ENCODE data around the gene ARIH2.
"Not testable (repeated sequence)": the region's sequence is repeated elsewhere in the genome, so short reads cannot be mapped to it uniquely, and the experiment has no call there.

ARIH2 gene
- total RNA-seq, result 202 to 240 (median 221) reads per million in 4 experiments

DNA sequence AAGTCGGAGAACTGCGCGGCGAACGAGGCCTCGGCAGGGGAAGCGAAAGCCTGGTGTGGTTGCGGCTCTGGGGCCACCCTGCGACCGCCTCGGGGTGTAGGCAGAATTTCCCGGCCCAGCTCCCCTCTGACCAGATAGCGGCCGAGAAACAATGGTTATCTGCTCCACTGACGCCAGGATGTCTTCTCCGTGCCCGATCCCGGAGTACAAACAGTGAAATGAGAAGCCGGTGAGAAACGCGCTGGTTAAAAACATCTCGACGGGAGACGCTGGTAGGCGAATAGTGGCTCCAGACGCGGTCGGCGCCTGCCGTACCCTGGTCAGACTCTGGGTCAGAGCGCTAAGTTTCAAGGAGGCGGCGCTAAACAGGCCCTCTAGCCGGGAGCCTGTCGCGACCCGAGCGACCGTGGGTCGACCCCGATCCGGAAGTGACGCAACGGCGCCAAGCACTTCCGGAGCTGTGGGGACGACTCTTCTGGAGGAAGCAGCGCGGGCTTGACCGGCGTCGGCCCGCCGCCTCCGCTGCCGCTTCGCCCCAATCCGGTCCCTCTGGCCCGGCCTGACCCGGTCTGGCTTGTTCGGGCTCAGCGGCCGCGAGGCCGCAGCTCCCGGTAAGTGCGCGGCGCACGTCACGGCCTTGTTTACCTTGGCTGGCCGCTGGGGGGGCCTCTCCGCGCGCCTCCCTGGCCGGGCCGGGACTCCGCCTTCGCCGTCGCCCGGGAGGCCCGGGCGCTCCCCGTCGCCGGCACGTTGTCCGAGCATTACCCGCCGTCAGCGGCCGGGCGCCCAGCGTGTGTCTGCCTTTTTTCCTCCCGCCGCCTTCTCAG, at the start of gene ARIH2:
TSS of gene ARIH2 (plus strand) at position 455 of the 827 bp plus-strand sequence. CDS start 8,717 bp downstream, outside the sequence.
- DNase-seq, result peak; percentile 77

DNA sequence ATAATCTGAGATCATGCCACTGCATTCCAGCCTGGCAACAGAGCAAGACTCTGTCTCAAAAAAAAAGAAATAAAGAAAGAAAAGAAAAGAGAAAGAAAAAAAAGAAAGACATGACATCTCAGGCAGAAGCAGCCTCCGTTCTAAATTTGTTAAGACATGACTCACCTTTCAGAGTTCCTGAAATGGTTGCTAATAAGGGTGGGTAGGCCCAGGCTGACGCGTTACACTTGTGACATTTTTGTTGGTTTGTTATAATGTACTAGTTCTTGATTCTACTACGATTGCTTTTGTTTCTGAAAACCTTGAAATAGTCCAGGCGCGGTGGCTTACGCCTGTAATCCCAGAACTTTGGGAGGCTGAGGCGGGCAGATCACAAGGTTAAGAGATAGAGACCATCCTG, 41.0 kb upstream of the ARIH2 start:
- DNase-seq, result no peak

DNA sequence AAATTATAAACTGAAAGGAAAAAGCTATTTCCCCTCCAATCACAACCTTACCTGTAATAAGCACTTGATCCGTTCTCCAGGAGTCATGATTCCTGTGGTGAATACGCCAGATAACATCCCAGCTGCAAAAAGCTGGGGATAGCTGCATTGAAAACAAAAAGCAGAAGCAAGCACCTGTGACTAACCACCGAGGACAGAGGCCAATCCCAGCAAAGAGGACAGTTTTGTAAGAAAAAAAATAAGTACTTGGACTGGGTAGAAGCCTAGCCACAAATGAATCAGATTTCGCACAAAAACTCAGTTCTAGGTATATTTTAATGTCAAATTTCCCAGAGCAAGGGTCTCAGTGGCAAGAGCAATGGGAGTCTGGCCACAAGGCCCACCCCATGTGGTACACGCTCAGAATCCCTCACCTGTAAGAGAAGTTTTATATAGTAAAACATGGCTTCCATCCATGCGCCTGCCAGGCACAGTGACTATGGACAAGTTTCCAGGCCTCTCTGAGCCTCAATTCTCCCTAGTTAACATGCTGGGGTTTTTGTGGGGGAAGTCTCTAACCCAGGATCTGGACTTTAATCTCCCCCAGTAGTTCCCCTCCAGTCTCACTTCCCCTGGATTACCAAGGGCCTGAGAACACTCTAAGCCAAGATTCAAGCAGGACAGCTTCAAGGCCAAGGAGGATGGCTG, 39.2 kb upstream of the ARIH2 start:
- no peak for DNase-seq

DNA sequence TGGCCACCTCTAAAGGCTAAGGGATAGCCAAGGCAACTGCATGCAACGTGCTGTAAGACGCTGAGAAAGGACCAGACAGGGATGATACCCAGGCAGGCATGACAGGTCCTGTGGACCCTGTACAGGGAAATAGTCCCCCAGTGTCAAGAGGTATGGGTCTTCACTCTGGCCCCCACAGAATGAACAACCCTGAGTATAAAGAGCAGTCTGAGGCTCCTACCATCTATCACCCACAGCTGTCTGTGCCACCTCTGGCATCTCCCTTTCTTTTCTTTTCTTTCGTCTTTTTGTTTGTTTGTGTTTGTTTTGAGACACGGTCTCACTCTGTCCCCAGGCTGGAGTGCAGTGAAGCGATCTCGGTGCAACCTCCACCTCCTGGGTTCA, 38.7 kb upstream of the ARIH2 start:
- DNase-seq, result no peak

DNA sequence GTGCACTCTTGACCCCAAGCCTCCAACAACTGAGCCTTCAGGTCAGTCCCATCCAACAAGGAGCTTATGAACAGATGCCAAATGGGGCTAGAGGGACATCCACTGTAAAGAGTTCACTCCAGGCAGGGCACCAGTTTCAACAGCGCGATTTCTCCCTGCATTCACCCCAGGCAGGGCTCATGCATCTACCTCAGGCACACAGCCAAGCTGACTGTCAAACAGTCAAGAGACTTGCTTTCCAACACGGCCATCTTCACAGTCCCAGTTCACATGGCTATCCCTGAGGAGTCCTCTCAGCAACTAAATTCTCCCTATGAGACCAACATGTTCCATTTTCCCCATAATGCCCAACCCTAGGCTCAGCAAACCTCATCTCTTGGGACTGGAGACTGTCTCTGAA, 37.6 kb upstream of the ARIH2 start:
- no peak for DNase-seq

DNA sequence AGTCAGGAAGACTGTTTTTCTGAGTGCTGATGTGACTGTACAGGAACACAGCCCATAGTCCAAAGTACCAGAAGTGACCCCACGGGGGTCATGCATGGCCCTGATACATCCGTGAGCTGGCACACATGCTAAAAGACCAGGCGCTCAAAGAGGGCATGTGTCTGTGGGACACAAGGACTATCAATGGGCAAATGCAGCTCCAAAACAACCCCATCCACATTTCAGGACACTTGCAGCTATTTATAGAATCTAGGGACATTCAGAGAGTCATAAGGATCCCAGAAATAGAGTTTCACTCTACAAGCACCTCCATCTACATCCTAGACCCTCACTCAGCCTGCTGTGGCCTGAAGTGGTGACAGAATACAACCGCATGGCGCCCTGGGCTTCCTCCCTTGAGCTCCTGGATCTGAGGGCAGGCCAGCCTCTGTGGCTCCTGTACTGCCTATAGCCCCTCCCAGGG, 37.0 kb upstream of the ARIH2 start:
- DNase-seq, result no peak

DNA sequence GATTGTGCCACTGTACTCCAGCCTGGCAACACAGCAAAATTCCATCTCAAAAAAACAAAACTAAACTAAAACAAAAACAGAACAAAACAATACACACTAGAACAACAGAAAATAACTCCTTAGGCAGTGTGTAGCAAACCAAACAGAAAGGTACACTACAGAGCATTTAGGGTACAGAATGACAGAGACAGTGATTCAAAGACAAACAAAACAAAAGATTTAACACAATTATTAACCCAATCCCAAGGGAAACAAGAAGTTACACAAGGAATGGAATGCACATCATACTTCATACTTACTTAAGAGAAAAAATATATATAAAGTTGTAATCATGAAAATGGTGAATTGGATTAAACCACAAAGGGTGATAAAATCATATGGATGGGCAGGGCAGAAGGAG, 32.9 kb upstream of the ARIH2 start:
- no peak for DNase-seq

DNA sequence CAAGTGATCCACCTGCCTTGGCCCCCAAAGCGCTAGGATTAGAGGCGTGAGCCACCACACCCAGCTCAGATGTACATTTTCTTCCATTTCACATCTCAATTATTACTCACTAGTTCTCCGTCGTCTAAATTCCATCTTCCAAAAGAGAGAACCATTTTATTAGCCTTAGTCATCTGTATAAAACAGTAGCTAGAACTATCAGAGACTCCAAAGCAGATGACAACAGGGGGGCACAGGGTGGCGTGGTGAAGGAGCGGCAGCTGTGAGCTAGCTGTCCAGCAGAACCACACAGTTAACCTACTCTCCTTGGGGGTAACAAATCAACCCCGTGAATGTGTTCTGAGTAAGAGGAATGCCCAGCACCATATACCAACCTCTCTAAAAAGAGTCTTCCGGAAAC, 27.0 kb upstream of the ARIH2 start:
- no peak for DNase-seq

DNA sequence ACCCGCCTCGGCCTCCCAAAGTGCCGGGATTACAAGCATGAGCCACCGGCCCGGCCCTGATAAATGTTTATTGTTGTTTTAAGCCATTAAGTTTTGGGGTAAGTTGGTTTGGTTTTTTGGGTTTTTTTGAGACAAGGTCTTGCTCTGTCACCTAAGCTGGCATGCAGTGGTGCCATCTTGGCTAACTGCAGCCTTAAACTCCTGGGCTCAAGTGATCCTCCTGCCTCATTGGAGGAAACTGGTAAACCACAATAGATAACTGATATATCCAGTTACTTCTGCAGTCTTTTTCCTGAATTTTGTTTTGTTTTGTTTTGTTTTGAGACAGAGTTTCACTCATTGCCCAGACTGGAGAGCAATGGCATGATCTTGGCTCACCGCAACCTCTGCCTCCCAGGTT, 24.1 kb upstream of the ARIH2 start:
- DNase-seq, result no peak

DNA sequence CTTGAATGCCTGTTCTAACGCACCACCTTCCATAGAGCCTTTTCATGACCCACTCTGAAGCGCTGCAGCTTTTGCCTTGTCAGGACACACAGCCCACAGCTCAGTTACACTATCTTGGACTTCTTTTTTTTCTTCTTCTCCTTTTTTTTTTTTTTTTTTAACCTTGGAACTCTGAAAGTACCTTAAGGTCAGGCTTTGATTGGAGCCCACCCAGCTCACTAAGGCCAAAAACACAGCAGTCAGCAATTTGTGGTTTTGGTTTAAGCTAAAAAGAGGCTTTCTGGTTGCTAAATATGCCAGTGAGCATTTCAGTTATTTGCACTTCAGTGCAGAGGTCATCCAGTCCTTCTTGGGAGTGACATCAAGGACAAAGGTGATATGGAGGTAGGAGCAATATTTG, 21.7 kb upstream of the ARIH2 start:
- DNase-seq, result no peak

DNA sequence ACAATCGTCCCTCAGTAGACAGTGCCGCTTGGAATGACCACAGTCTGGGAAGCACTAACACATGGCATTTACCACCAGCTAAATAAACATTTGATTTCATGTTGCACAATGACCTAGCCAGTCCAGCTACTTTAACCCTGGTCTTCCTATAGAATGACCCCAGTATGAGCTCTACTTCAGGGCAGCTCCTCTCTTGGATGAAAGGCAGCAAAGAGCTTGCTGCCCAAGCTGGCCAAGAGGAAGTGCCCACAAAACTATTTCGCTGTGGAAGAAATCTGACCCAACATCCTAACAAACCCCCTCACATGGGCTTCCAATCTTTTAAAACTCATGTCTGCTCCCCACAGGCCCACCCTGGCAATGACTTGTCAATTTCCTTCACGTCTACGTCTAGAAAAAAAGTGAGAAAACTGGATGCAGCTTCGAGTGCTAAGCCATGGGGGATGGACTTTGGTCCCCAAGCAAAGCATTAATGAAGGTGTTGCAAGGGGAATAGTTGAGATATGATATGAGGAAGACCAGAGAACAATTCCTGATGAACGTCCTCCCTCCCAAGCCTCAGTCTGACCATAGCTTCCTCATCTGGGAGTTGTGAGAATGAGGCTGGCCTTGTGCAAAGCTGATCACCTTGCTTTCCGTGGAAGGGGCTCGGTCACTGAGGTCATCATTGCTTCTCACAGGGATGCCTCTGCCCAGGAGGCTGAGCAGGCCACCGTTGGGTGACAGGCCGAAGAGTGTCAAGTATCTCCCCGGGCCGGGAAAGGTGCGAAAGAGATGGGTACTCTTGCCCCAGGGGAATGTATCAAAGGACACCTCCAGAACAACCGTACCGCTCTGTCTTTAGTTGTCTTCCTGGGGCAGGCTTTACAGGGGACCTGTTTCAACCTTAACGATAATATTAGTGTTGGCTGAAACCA, 20.9 kb upstream of the ARIH2 start:
- no peak for DNase-seq

DNA sequence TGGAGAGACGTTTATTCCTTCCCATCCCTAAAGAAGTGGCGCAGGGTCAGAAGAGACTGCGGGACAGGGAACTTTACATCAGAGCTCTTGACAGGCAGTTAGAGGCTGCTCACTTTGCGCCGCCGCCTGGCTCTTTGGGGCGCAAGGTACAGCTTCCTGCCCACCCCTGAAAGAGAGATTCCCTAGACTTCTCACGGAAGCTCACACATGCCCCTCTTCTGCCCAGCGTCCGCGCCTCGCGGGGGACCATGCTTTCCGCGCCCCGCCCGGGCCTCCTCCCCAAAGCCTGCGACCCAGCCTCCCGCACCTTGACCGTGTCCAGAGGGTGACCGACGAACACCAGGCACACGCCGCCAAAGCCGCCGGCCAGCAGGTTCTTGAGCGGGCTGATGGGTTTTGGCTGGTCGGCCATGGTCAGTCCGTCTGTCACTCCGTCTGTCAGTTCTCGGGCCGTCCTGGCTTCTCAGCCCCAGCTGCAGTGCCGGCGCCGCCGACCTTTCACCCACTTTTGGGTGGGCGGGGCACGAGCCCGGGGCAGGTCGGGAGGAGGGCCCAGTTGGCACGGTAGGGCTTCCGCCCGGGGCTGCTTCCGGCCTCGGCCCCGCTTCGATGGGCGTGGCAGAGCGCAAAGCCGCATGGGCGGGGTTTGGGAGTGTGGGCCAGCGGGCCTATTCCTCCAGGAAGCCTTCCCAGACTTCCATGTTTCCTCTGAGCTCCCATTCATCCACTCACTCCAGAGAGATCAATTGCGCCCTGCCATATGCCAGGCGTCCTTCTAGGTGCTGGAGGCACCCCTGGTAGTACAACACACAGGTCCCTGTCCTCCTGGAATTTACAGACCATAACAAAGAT, 20.0 kb upstream of the ARIH2 start, which contains the start of gene SLC25A20:
TSS of gene SLC25A20 (minus strand) at position 500 of the 852 bp plus-strand sequence. CDS start at position 412, 88 bp downstream.
- peak; percentile 76 for DNase-seq

DNA sequence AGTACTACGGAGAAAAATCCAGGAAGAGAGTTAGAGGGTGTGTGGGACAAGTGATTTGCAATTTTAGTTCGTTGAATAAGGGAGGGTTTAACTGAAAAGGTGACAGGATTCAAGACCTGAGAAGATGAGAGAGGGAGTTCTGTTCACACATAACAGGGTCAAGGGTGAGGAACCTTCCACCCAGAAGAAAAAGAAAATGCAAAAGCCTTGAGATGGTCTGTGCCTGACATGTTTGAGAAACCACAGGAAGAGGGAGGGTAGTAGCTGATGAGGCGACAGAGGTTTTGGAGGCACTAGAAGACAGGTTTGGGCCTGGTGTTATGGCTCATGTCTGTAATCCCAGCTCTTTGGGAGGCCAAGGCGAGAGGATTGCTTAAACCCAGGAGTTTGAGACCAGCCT, 19.4 kb upstream of the ARIH2 start:
- DNase-seq, result no peak

DNA sequence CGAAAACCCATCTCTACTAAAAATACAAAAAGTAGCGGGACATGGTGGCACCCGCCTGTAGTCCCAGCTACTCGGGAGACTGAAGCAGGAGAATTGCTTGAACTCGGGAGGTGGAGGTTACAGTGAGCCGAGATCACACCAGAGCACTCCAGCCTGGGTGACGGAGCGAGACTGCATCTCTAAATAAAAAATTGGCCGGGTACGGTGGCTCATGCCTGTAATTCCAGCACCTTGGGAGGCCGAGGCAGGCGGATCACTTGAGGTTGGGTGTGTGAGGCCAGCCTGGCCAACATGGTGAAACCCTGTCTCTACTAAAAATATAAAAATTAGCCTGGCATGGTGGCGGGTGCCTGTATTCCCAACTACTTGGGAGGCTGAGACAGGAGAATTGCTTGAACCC, 11.6 kb upstream of the ARIH2 start:
- not testable (repeated sequence) for DNase-seq

DNA sequence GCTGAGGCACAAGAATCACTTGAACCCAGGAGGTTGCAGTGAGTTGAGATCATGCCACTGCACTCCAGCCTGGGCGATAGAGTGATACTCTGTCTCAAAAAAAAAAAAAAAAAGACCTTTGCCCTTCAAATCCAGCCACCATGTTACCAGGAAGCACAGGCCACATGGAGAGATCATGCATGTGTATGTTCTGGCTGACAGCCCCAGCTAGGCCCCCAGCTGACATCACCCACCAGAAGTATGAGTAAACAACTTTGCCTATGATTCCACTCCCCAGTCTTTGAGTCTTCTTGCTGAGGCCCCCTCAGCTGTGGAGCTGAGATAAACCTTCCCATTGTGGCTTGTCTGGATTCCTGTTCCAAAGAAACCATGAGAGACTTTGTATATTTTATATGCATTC, 3.3 kb upstream of the ARIH2 start:
- no peak for DNase-seq

DNA sequence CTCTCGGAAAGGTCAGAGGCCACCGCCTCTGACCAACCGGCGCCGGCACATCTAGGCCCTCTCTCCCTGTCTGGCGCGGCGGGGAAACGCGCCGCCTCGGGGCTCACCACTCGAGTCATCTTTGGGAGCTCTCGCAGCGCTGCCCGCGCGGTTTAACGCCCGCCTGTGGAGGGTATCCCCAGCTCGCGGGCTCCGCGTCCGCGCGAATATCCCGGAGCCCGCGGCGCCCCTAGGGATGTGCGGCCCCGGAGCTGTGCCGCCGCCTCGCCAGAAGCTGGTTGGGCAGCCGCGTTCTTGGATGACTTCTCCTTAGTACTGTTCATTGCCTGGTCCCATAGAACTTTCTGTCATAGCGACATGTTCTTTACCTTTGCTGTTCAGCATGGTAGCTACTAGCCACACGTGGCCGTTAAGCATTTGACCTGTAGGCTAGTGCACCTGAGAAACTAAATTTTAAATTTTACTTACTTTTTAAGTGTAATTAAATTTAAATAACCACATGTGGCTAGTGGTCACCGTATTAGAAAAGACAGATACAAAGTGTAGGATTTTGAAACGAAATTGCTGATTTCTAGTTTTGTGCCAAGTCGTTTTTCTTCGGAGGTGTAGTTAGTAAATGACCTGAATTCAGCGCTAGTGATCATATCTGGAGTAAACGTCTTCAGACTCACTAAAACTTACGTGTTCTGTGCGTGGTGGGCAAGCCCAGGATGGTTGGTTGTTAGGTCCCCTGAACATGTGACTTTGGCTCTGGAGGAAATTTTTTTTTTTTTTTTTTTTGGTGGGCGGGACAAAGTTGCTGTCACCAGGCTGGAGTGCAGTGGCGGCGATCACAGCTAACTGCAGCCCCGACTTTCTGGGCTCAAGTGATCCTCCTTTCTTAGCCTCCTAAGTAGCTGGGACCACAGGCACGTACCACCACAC, 835 bp downstream of the ARIH2 start:
- peak; percentile 35 for DNase-seq

DNA sequence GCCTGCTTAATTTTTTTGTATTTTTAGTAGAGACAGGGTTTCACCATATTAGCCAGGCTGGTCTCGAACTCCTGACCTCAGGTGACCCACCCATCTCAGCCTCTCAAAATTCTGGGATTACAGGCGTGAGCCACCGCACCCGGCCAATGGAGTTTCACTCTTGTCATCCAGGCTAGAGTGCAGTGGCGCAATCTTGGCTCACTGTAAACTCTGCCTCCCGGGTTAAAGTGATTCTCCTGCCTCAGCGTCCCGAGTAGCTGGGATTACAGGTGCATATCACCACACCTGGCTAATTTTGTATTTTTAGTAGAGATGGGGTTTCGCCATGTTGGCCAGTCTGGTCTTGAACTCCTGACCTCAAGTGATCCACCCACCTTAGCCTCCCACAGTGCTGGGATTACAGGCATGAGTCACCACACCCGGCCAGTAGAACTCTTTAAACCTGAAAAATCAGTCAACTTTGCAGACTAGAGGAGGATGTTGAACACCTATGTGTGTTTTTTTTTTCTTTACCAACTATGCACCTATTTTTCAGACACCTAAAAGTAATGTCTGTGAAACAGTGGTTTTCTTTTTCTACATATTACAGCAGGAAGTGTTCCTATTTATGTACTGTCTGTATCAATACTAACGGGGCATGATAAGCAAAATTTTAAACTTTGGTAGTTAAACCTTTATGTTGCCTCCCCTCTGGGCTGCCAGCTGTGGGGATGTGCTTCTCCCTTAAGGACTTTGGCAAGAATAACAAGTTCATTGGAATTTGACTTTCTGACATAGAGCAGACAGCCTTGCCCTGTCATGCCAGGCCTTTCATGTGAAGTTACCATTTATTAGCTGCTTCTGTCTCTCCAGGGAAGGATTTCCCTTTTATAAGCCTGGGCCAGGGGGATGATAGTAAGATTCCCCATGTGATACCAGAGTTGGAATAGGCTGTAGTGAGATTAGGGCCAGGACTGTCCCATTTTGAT, 8.1 kb downstream of the ARIH2 start:
- no peak for DNase-seq

DNA sequence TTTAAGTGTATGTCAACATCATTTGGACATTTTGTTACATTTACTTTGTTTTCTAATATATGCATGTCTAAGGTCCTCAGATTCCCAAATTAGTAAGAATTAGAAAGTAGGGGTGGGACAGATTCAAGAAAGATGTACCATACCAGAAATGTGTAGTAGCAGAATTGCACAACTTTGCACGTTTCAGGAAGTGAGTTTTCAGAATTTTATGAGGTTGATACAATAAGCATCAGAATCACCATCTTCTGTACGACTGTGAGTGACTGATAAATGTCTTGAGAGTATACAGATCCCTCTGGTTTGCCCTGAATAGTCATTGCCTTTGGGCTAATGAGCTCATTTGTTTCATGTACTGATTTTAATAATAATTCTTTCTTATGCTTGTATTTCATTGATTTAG, 9.3 kb downstream of the ARIH2 start:
- no peak for DNase-seq

DNA sequence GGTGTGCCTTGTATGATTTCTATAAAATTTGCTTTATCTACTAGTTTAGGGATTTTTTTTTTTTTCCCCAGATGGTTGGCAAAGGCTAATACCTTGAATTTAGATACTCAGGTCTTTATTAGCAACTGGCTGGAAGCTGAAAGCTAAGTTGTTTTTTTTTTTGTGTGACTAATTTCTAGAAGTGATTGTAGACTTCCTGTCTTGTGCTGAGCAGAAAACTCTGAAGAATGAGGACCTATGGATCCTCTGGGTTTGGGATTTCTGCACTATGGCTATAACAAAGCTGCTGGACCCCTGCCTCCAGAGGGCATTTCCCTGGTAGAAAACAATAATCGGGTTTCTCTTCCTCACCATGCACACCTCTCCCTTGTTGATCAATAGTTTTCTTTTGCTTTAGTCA, 10.0 kb downstream of the ARIH2 start:
- DNase-seq, result no peak

Data from effector CD8-positive, alpha-beta T cell (primary cell).